GM12892 (cell line): ENCODE data around the gene RERG.

Experiments
- DNase-seq: peaks from one replicate; pipeline ENCODE4 v3.0.0; 2011; ENCODE audit not compliant: insufficient read length
- FAIRE-seq: peaks from 2 replicates; lab custom pipeline; 2011; peaks lifted over from hg19 to GRCh38; lab: Jason Lieb, UNC
- POLR2A ChIP-seq: IDR thresholded peaks from 2 replicates; pipeline ENCODE4 v1.6.1; 2011; ENCODE audit warnings: low read depth, low read length, control low read depth
- POLR2AphosphoS5 ChIP-seq: IDR thresholded peaks from 2 replicates; pipeline ENCODE4 v1.6.1; 2011; ENCODE audit warnings: low read depth, low read length, control low read depth
- TAF1 ChIP-seq: IDR thresholded peaks from 2 replicates; pipeline ENCODE4 v1.6.1; 2011; ENCODE audit warnings: low read depth, mild to moderate bottlenecking, control low read depth, low read length, borderline replicate concordance

RERG gene

GRCh38 chr12:15196678-15197505 is 24.3 kb downstream of the RERG start:
- no peak for DNase-seq
- FAIRE-seq: peak; percentile 21
- TF ChIP-seq POLR2AphosphoS5: no peak

GRCh38 chr12:15196221-15196620 is 25.0 kb downstream of the RERG start:
- no peak for FAIRE-seq
- DNase-seq: no peak
- TF ChIP-seq POLR2AphosphoS5 (no peak), TAF1 (no peak), POLR2A (no peak)

GRCh38 chr12:15194456-15195368 is 26.5 kb downstream of the RERG start:
- FAIRE-seq: no peak
- DNase-seq: no peak
- TF ChIP-seq POLR2AphosphoS5 (no peak), POLR2A (no peak), TAF1 (no peak)

- DNase-seq: no peak
- no peak for FAIRE-seq
- no peak for TF ChIP-seq TAF1
- TF ChIP-seq POLR2A: no peak
- TF ChIP-seq POLR2AphosphoS5: no peak
These were observed 27.3 kb downstream of the RERG start for GRCh38 chr12:15193946-15194345.

GRCh38 chr12:15192720-15193119 is 28.5 kb downstream of the RERG start:
- no peak for FAIRE-seq
- TF ChIP-seq POLR2AphosphoS5 (no peak), TAF1 (no peak)
- no peak for DNase-seq

GRCh38 chr12:15188127-15188526 is 33.1 kb downstream of the RERG start:
- DNase-seq: no peak
- FAIRE-seq: no peak
- no peak for TF ChIP-seq POLR2AphosphoS5
- no peak for TF ChIP-seq POLR2A
- no peak for TF ChIP-seq TAF1

GRCh38 chr12:15186597-15186996 is 34.6 kb downstream of the RERG start:
- no peak for DNase-seq
- FAIRE-seq: no peak

GRCh38 chr12:15184484-15184883 is 36.7 kb downstream of the RERG start:
- DNase-seq (no peak), FAIRE-seq (no peak)
- TF ChIP-seq POLR2AphosphoS5 (no peak), POLR2A (no peak), TAF1 (no peak)

More at GRCh38 chr12:15186597-15186996, 34.6 kb downstream of the RERG start:
- no peak for TF ChIP-seq POLR2AphosphoS5
- no peak for TF ChIP-seq POLR2A
- TF ChIP-seq TAF1: no peak

- no peak for FAIRE-seq
- TF ChIP-seq TAF1: no peak
- TF ChIP-seq POLR2AphosphoS5: no peak
- TF ChIP-seq POLR2A: no peak
- DNase-seq: no peak
These were observed 37.4 kb downstream of the RERG start for GRCh38 chr12:15183821-15184220.

GRCh38 chr12:15181017-15181683 is 40.1 kb downstream of the RERG start:
- FAIRE-seq: no peak
- no peak for TF ChIP-seq POLR2A
- no peak for TF ChIP-seq TAF1
- TF ChIP-seq POLR2AphosphoS5: no peak
- DNase-seq: no peak

- no peak for FAIRE-seq
- TF ChIP-seq POLR2A (no peak), POLR2AphosphoS5 (no peak), TAF1 (no peak)
- no peak for DNase-seq
These were observed 40.9 kb downstream of the RERG start for GRCh38 chr12:15180325-15180724.
